ENCODE results near the gene SYT3. TPM values are rescaled to one million over a fixed set of nuclear protein-coding genes. Genes with fewer than 3 reads are reported as not detected.

Gene SYT3
- polyA plus RNA-seq, 1 donor (not counting 4 experiments of a cell fraction or from before 2014, with no cell fraction given): not detected

GRCh38 chr19:50645107-50645506 is 5.4 kb upstream of the SYT3 start:
- Histone ChIP-seq H3K4me2 (ENCODE audit: control insufficient read depth, extremely low read depth, insufficient read depth, low read depth, low read length) (no peak overlapping the region), H3K4me3 (ENCODE audit: control insufficient read depth in 2 of 3, extremely low read depth in 1 of 3, insufficient read depth in 2 of 3, low read depth in 1 of 3, low read length in 3 of 3) (no peak overlapping the region), H3K79me2 (ENCODE audit: control insufficient read depth, insufficient read depth, low read length) (no peaks in the 10 kb centered on the region), H2AFZ (ENCODE audit: control insufficient read depth, low read length) (no peak overlapping the region), H3K36me3 (ENCODE audit: control insufficient read depth in 2 of 2, extremely low read depth in 1 of 2, insufficient read depth in 2 of 2, low read length in 2 of 2) (no peaks in the 10 kb centered on the region), H3K27ac (ENCODE audit: control insufficient read depth, insufficient read depth, low read length) (no peak overlapping the region), H4K20me1 (ENCODE audit: control insufficient read depth, extremely low read depth, insufficient read depth, low read length) (no peaks in the 10 kb centered on the region), H3K9me3 (ENCODE audit: control insufficient read depth, low read depth, low read length) (no peaks in the 10 kb centered on the region), H3K9ac (ENCODE audit: control insufficient read depth, extremely low read depth, insufficient read depth, low read length) (no peak overlapping the region), H3K4me1 (ENCODE audit: control insufficient read depth, extremely low read depth, insufficient read depth, low read length) (no peaks in the 10 kb centered on the region), H3K9me1 (ENCODE audit: control insufficient read depth, extremely low read depth, insufficient read depth, low read length) (no peaks in the 10 kb centered on the region), H3K27me3 (ENCODE audit: control insufficient read depth, extremely low read depth, insufficient read depth, low read length) (peaks cover 8% of the 10 kb centered on the region)
- DNase-seq (ENCODE audit: low read depth, low spot score) (no peak), FAIRE-seq (no peak)
- TF ChIP-seq EZH2 (IDR thresholded peaks at IDR 0.05; ENCODE audit: low read length): no peak
- TF ChIP-seq CTCF (optimal IDR thresholded peaks at IDR 0.05 in 1 of 3, IDR thresholded peaks at IDR 0.05 in 1 of 3, conservative IDR thresholded peaks at IDR 0.05 in 1 of 3; ENCODE audit: extremely low read depth in 1 of 3, insufficient read depth in 2 of 3, low read length in 3 of 3): no peak
- dilution Hi-C loops (cut with MboI; ENCODE audit: extremely low pct_ligation_motif_present, low sequenced_read_pairs): no loop called here

- no peaks in the 10 kb centered on the region for H3K36me3 ChIP-seq (ENCODE audit: control insufficient read depth in 2 of 2, extremely low read depth in 1 of 2, insufficient read depth in 2 of 2, low read length in 2 of 2)
- no peaks in the 10 kb centered on the region for H3K9me1 ChIP-seq (ENCODE audit: control insufficient read depth, extremely low read depth, insufficient read depth, low read length)
- H2AFZ ChIP-seq (ENCODE audit: control insufficient read depth, low read length): no peak overlapping the region
- no peak for TF ChIP-seq EZH2 (IDR thresholded peaks at IDR 0.05; ENCODE audit: low read length)
- TF ChIP-seq CTCF (optimal IDR thresholded peaks at IDR 0.05 in 1 of 3, IDR thresholded peaks at IDR 0.05 in 1 of 3, conservative IDR thresholded peaks at IDR 0.05 in 1 of 3; ENCODE audit: extremely low read depth in 1 of 3, insufficient read depth in 2 of 3, low read length in 3 of 3): no peak
- no peak overlapping the region for H3K9ac ChIP-seq (ENCODE audit: control insufficient read depth, extremely low read depth, insufficient read depth, low read length)
- H3K4me2 ChIP-seq (ENCODE audit: control insufficient read depth, extremely low read depth, insufficient read depth, low read depth, low read length): no peak overlapping the region
- H3K27me3 ChIP-seq (ENCODE audit: control insufficient read depth, extremely low read depth, insufficient read depth, low read length): peaks cover 14% of the 10 kb centered on the region
- dilution Hi-C loops (cut with MboI; ENCODE audit: extremely low pct_ligation_motif_present, low sequenced_read_pairs): no loop called here
- FAIRE-seq (no peak), DNase-seq (ENCODE audit: low read depth, low spot score) (no peak)
- no peaks in the 10 kb centered on the region for H3K9me3 ChIP-seq (ENCODE audit: control insufficient read depth, low read depth, low read length)
- H4K20me1 ChIP-seq (ENCODE audit: control insufficient read depth, extremely low read depth, insufficient read depth, low read length): no peaks in the 10 kb centered on the region
- H3K4me3 ChIP-seq (ENCODE audit: control insufficient read depth in 2 of 3, extremely low read depth in 1 of 3, insufficient read depth in 2 of 3, low read depth in 1 of 3, low read length in 3 of 3): no peak overlapping the region
- H3K79me2 ChIP-seq (ENCODE audit: control insufficient read depth, insufficient read depth, low read length): no peaks in the 10 kb centered on the region
- no peak overlapping the region for H3K27ac ChIP-seq (ENCODE audit: control insufficient read depth, insufficient read depth, low read length)
- no peaks in the 10 kb centered on the region for H3K4me1 ChIP-seq (ENCODE audit: control insufficient read depth, extremely low read depth, insufficient read depth, low read length)
These were observed 4.7 kb upstream of the SYT3 start for GRCh38 chr19:50644315-50644915.
